AML-193 (cell line): ENCODE data around the gene ATP5F1C.
"Not testable (repeated sequence)": the region's sequence is repeated elsewhere in the genome, so short reads cannot be mapped to it uniquely, and the experiment has no call there.

Experiments
- DNase-seq, 2 experiments: peaks; one replicate each; lab custom pipeline; 2025; lab: John Stamatoyannopoulos, UW

The ATP5F1C gene

DNA sequence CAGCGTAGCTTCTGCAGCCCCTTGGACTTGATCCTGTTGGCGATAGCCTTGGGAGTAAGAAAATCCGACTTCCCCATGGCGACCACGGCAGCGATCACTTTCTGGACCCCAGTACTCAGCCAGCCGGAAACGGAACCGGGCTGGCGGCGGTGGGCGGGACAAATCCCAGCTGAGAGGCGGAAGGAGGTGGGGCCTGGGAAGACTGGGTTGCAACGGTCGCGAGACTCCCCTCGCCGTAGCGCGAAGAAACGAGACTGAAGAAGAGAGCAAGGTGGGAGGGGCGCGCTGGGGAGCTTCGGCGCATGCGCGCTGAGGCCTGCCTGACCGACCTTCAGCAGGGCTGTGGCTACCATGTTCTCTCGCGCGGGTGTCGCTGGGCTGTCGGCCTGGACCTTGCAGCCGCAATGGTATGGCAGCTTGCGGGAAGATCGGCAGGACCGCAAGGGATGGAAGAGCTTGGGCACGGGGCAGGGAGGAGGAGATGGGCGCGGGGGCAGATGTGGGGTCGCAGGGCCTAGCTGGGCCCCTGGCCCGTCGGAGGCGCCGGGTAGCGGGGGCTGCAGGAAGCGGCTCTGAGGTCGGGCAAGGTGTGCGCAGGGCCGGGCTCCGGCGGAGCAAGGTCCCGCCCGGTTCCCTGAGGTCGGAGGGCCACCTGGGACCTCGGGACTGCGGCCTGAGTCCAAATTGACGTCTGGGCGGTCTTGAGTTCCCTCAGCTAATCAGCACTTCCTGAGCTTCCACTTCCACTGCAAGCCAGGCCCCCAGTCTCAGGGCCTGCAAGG, at the start of gene ATP5F1C, which contains the start of gene KIN:
ATP5F1C (plus strand) TSS at position 321 of the 782 bp plus-strand sequence; CDS start at position 352, 31 bp downstream.
KIN (minus strand) TSS at position 137 of the 782 bp plus-strand sequence; CDS start at position 77, 60 bp downstream.
- DNase-seq: peak; percentile 86 to 92

GRCh38 chr10:7738536-7739407, 49.2 kb upstream of the ATP5F1C start:
- DNase-seq: no peak

GRCh38 chr10:7744307-7744706, 43.7 kb upstream of the ATP5F1C start:
- no peak for DNase-seq

- DNase-seq: not testable (repeated sequence)
These were observed 39.3 kb upstream of the ATP5F1C start for GRCh38 chr10:7748637-7749036.

DNA sequence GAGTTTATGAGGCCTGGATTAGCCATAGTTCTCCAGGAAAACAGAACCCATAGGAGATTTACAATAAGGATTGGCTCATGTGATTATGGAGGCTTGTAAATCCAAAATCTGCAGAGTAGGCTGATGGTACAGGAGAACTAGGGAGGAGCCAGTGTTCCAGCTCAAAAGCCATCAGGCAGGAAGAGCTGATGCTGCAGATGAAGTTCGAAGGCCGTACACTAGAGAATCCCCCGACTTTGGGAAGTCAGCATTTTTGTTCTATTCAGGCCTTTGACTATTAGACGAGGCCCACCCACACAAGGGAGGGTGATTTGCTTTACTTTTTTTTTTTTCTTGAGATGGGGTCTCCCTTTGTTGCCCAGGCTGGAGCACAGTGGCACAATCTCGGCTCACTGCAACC, 37.8 kb upstream of the ATP5F1C start:
- DNase-seq: no peak

DNA sequence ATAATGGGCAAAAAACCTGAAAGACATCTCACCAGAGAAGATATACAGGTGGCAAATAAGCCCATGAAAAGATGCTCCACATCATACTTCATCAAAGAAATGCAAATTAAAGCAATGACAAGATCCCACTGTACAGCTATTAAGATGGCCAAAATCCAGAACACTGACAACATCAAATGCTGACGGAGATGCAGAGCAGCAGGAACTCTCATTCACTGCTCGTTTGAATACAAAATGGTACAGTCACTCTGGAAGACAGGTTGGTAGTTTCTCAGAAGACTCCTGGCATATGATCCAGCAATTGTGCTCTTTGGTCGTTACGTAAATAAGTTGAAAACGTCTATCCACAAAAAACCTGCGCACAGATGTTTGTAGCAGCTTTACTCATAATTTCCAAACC, 35.7 kb upstream of the ATP5F1C start:
- DNase-seq: no peak

GRCh38 chr10:7755103-7755502, 32.9 kb upstream of the ATP5F1C start:
- DNase-seq: no peak

GRCh38 chr10:7756360-7756992, 31.5 kb upstream of the ATP5F1C start:
- peak; percentile 10 to 38 for DNase-seq

DNA sequence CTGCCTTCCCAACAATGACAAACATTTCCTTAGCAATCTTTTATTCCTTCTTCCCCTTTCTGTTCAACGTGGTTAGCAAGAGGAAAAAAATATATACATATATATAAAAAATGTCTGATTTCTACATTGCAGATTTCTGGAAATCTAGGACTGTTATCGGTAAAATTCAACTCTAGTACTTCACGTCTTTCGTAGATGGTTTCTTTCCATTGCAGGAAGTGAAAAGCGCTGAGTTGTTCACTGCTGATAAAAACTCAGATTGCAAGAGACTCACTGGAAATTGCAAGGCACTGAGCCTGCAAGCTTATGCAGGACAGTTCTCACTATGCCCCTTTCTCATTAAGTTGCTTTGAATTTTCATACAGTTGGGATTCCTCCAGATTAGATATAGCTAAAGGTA, 24.0 kb upstream of the ATP5F1C start:
- DNase-seq: peak; percentile 24 to 26

GRCh38 chr10:7766241-7766640, 21.7 kb upstream of the ATP5F1C start:
- no peak for DNase-seq

DNA sequence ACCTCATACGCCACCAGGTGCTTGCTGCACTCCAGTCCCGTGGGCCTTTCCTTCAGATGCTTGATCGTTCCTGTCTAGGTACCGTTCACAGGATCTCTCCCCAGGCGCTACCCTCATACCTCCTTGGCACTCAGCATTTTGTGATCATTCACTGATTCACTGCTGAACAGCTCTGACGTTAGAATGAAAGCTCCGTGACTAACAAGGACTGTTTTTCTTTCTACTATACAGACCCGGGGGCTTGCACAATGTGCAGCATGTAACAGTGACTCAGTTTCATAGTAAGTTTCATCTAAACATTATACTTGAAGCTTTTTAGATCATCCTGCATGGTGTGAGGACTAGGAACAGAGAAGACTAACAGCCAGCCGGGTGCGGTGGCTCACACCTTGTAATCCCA, 20.8 kb upstream of the ATP5F1C start:
- no peak for DNase-seq

DNA sequence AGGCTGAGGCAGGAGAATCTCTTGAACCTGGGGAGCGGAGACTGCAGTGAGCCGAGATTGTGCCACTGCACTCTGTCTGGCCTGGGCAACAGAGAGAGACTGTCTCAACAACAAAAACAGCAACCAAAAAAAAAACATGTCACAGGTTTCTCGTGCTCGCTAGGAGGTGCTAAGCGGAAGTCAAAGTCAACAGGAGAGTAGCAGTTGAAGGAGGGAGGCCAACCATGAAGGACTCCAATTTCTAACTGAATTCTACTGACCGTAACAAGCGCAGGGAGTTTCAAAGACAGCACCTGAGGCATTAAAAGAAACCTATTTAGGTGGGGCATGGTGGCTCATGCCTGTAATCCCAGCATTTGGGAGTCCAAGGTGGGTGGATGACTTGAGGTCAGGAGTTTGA, 19.6 kb upstream of the ATP5F1C start:
- DNase-seq: no peak

GRCh38 chr10:7773845-7774801, 13.9 kb upstream of the ATP5F1C start:
- DNase-seq: no peak

DNA sequence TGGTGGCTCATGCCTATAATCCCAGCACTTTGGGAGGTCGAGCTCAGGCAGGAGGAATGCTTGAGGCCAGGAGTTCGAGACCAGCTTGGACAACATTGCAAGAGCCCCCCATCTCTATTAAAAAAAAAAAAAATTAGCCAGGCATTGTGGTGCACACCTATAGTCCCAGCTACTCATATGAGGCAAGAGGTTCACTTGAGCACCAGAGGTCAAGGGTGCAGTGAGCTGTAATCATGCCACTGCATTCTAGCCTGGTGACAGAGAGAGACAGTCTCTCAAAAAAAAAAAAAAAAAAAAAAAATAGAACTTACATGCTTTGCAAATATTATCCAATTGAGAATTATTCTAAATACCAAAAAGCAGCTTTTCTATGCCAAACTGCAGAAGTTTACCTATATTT, 11.2 kb upstream of the ATP5F1C start:
- DNase-seq: no peak

DNA sequence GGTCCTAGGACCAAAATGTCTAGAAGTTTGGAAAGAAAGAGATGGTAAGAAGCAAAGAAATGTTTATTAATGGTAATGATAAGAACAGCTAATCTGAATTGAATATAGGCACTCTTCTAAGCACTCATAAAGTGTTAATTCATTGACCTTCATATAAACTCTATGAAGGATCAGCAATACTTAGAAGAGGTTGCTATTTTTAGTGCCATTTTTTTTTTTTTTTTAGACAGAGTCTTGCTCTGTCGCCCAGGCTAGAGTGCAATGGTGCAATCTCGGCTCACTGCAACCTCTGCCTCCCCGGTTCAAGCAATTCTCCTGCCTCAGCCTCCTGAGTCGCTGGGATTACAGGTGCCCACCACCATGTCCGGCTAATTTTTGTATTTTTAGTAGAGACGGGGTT, 5.8 kb upstream of the ATP5F1C start:
- not testable (repeated sequence) for DNase-seq

DNA sequence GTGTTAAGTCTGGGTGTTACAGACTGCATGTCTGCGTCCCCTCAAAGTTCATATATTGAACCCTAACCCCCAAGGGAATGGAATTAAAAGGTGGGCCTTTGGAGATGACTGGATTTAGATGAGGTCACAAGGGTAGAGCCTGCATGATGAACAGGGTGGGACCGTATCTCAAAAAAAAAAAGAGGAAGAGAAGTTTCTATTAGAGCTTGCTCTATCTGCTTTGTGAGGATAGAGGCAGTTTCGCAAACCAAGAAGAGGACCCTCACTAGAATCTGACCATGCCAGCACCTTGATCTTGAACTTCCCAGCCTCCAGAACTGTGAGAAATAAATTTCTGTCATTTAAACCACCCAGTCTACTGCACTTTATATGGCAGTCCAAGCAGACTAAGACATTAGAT, 1.5 kb upstream of the ATP5F1C start:
- peak; percentile 9 to 12 for DNase-seq

- no peak for DNase-seq
These were observed 674 bp upstream of the ATP5F1C start for GRCh38 chr10:7787150-7787856.

DNA sequence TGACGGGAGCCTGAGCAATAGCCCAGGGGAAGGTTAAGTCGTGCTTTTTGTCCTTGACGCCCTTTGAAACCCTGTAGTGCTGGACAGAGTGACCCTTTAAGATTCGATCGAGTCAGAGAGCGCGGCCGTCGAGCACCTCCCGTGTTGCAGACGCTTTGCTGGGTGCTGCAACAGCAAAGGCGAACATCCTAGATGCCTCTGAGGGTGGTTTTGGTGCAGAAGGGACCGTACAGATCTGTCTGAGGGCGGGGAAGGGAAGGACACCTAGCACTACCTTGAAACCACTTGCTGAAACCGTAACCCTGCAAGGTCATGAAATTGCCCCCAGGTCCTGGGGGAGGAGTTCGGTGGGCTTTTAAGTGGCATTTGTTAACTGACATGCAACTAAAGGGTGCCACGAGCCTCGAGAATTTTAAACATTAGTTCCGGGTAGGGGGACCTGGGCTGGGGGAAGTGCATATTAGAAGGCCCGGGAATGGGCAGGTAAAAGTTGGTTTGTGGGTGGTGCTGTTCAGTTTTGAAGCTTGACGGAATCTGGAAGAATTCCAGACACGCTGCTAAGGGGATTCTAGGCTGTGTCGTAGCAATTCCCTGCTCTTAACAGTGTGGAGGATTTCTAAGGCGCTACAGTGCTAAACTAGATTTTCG, 786 bp downstream of the ATP5F1C start:
- DNase-seq: no peak

DNA sequence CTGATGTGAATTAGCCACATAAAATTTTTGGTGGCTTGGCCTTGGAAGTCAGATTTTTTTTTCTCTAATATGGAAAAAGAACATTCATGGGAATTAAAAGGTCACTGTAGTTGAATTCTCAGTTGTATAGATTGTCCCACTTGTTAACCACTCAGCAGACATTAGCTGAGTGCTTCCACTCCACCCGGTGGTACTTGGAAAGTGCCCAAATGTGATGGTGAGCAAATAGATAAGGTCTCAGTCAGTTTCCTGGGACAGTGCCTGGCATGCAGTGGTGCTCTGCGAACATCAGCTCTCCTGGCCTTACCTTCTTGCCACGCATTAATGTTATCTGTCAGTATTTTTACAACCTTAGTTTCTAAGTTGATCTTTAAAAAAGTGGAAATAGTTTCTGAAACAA, 1.4 kb downstream of the ATP5F1C start:
- DNase-seq: no peak

DNA sequence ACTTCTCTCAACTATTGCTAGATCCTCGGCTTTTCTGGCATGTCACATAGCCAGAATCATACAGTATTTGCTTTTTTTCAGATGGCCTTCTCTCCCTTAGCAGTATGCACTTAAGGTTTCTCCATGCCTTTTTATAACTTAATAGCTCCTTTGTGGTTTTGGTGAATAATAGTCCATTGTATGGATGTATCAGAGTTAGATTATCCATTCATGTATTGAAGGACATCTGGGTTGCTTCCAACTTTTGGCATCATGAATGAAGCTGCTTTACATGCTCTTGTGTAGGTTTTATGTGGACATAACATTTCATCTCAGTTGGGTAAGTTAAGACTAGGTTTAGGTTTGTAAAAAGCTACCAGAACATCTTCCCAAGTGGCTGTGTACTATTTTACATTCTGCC, 4.6 kb downstream of the ATP5F1C start:
- no peak for DNase-seq
